H1 (cell line): Measurements from ENCODE around the gene DAZAP1.
"Not testable (repeated sequence)": the region's sequence is repeated elsewhere in the genome, so short reads cannot be mapped to it uniquely, and the experiment has no call there.

Experiments used
- CREB1 ChIP-seq: IDR thresholded peaks from 2 replicates; pipeline ENCODE4 v1.6.1; 2012; ENCODE audit warnings: inconsistent platforms
- EP300 ChIP-seq, 2 experiments: IDR thresholded peaks; 1 replicate in 1 of 2; 2 replicates in 1 of 2; pipeline ENCODE4 v1.6.1; 2011 to 2012; ENCODE audit warnings: low read depth in 2 of 2, low read length in 2 of 2, mild to moderate bottlenecking in 2 of 2, borderline replicate concordance in 1 of 2, inconsistent platforms in 1 of 2, moderate library complexity in 1 of 2
- EZH2 ChIP-seq: fragments of 200-600 bp; sonication (generic); IDR thresholded peaks from 2 replicates; pipeline ENCODE4 v1.7.1; 2012; ENCODE audit warnings: low read depth, mild to moderate bottlenecking, moderate library complexity, low read length, inconsistent platforms; ENCODE audit not compliant: severe bottlenecking
- HDAC2 ChIP-seq, 2 experiments: fragments of 300-600 bp in 1 of 2; sonication (generic) in 1 of 2; IDR thresholded peaks; 2 replicates each; pipeline ENCODE4 v1.6.1; 2011 to 2012; ENCODE audit warnings: low read depth in 2 of 2, low read length in 2 of 2, mild to moderate bottlenecking in 2 of 2, moderate library complexity in 2 of 2, borderline replicate concordance in 1 of 2, inconsistent platforms in 1 of 2
- KDM5A ChIP-seq: fragments of 200-600 bp; IDR thresholded peaks from 2 replicates; pipeline ENCODE4 v1.7.1; 2012; ENCODE audit warnings: mild to moderate bottlenecking, low read length, inconsistent platforms, mixed read lengths
- MAFK ChIP-seq: IDR thresholded peaks from 2 replicates; pipeline ENCODE4 v1.6.1; 2012; ENCODE audit warnings: low read depth, mild to moderate bottlenecking, improper control_type of control experiment, low read length
- POLR2A ChIP-seq, 2 experiments: IDR thresholded peaks; 1 replicate in 1 of 2; 2 replicates in 1 of 2; pipeline ENCODE4 v1.6.1; 2011; ENCODE audit warnings: low read depth in 2 of 2, low read length in 2 of 2, mild to moderate bottlenecking in 2 of 2; ENCODE audit errors: control extremely low read depth in 1 of 2
- POLR2AphosphoS5 ChIP-seq: IDR thresholded peaks from 2 replicates; pipeline ENCODE4 v1.6.1; 2011; ENCODE audit warnings: low read depth, low read length
- RFX5 ChIP-seq: IDR thresholded peaks from 2 replicates; pipeline ENCODE4 v1.6.1; 2011; ENCODE audit warnings: low read depth, low read length, improper control_type of control experiment, borderline replicate concordance
- TF ChIP-seq, protein P1 (sequence below): IDR thresholded peaks from 2 replicates; pipeline ENCODE4 v1.6.1; 2011; ENCODE audit warnings: low read depth, mild to moderate bottlenecking, low read length; ENCODE audit not compliant: insufficient read depth
- TF ChIP-seq, protein P2 (sequence below), 3 experiments: IDR thresholded peaks; 1 replicate in 2 of 3; 2 replicates in 1 of 3; pipeline versions ENCODE4 v1.5.1 to v1.6.1; 2011; ENCODE audit warnings: low read length in 3 of 3, mild to moderate bottlenecking in 3 of 3, inconsistent platforms in 2 of 3, low read depth in 1 of 3, moderate library complexity in 1 of 3; ENCODE audit not compliant: insufficient read depth in 1 of 3; ENCODE audit errors: control extremely low read depth in 1 of 3

DNA sequence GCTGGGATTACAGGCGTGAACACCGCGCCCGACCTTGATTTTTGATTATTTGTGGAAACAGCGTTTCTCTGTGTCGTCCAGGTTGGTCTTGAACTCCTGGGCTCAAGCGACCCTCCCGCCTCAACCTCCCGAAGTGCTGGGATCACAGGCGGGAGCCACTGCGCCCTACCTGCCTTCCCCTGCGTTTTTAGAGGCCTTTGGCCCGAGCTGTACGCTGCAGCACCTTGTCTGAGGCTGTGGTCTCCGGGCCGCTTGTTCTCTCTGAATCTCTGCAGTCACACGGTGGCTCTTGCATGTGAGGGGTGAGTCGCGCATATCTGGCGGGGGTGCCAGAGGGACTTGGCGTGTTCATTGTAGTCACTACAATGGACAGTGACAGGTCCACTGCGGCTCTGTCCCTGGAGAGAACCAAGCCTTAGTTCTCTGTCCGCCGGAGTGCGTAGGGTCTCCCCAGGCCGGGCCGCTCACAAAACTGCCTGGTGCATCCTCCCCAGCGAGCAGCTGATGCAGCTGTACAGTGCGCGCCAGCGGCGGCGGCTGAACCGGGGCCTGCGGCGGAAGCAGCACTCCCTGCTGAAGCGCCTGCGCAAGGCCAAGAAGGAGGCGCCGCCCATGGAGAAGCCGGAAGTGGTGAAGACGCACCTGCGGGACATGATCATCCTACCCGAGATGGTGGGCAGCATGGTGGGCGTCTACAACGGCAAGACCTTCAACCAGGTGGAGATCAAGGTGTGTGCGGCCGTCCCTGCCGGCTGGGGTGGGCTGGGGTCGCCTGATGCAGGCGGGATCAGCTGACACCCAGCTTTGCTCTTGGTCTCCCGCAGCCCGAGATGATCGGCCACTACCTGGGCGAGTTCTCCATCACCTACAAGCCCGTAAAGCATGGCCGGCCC, 32.4 kb downstream of the DAZAP1 start:
- not testable (repeated sequence) for TF ChIP-seq HDAC2 (IDR thresholded peaks at IDR 0.05; ENCODE audit: borderline replicate concordance in 1 of 2, low read depth in 2 of 2, low read length in 2 of 2); POLR2AphosphoS5; POLR2A (IDR thresholded peaks at IDR 0.05; ENCODE audit: control extremely low read depth in 1 of 2, low read depth in 2 of 2, low read length in 2 of 2); KDM5A; CREB1; EP300 (IDR thresholded peaks at IDR 0.05; ENCODE audit: borderline replicate concordance in 1 of 2, low read depth in 2 of 2, low read length in 2 of 2); EZH2; MAFK; RFX5
- TF ChIP-seq, protein P1, sequence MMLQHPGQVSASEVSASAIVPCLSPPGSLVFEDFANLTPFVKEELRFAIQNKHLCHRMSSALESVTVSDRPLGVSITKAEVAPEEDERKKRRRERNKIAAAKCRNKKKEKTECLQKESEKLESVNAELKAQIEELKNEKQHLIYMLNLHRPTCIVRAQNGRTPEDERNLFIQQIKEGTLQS, result not testable (repeated sequence)
- TF ChIP-seq, protein P2, sequence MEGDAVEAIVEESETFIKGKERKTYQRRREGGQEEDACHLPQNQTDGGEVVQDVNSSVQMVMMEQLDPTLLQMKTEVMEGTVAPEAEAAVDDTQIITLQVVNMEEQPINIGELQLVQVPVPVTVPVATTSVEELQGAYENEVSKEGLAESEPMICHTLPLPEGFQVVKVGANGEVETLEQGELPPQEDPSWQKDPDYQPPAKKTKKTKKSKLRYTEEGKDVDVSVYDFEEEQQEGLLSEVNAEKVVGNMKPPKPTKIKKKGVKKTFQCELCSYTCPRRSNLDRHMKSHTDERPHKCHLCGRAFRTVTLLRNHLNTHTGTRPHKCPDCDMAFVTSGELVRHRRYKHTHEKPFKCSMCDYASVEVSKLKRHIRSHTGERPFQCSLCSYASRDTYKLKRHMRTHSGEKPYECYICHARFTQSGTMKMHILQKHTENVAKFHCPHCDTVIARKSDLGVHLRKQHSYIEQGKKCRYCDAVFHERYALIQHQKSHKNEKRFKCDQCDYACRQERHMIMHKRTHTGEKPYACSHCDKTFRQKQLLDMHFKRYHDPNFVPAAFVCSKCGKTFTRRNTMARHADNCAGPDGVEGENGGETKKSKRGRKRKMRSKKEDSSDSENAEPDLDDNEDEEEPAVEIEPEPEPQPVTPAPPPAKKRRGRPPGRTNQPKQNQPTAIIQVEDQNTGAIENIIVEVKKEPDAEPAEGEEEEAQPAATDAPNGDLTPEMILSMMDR (IDR thresholded peaks at IDR 0.05; ENCODE audit: control extremely low read depth in 1 of 3, insufficient read depth in 1 of 3, low read depth in 1 of 3, low read length in 3 of 3), result not testable (repeated sequence)
